ENCODE measurements around the gene TAF1B. TPM values are rescaled to one million over a fixed set of nuclear protein-coding genes. Genes with fewer than 3 reads are reported as not detected.

TAF1B gene
- total and polyA plus RNA-seq, 10 of the 15 experiments (the other 5 are each of a cell fraction or from before 2014, with no cell fraction given), result 8.1 to 18.3 (median 12.4) TPM

- Histone ChIP-seq H3K9ac (ENCODE audit: control insufficient read depth, insufficient read depth, low read length) (no peak overlapping the region), H3K36me3 (ENCODE audit: control insufficient read depth in 2 of 2, insufficient read depth in 2 of 2, low read length in 1 of 2) (no peaks in the 10 kb centered on the region), H2AFZ (ENCODE audit: control insufficient read depth, low read depth, low read length) (no peak overlapping the region), H3K4me1 (ENCODE audit: control insufficient read depth, insufficient read depth, low read length) (peaks cover 11% of the 10 kb centered on the region), H3K4me2 (ENCODE audit: control insufficient read depth, insufficient read depth) (no peak overlapping the region), H3K27ac (ENCODE audit: control insufficient read depth, insufficient read depth) (no peak overlapping the region), H3K4me3 (no peak overlapping the region), H3K9me3 (replicated peaks; ENCODE audit: control insufficient read depth, insufficient read depth, low read length) (no peaks in the 10 kb centered on the region), H3K27me3 (replicated peaks in 1 of 2; ENCODE audit: control insufficient read depth in 2 of 2, insufficient read depth in 2 of 2, low read length in 1 of 2) (no peaks in the 10 kb centered on the region; a peak in 3 of 4 replicates), H4K20me1 (ENCODE audit: control insufficient read depth, insufficient read depth) (no peaks in the 10 kb centered on the region), H3K79me2 (ENCODE audit: control insufficient read depth, insufficient read depth, low read length) (no peaks in the 10 kb centered on the region)
- CTCF ChIA-PET, result interaction anchor here (0.6 to 8.4 kb wide), 20 partner anchors 9 to 634 kb away, joined by 3 to 80 read pairs (median 5); partner anchors contain the start of gene ADAM17
- POLR2A ChIA-PET, result interaction anchor here (0.7 to 0.8 kb wide), 2 partner anchors 113 to 289 kb away, joined by 3 to 4 read pairs; no protein-coding TSS in a partner anchor
- intact Hi-C loops (cut with micrococcal nuclease; ENCODE audit: unreplicated experiment) (no loop called here), in situ Hi-C loops (cut with MboI) (no loop called here)
- FAIRE-seq, result no peak
- 14% methylated on average over 24 of the region's 25 CpGs for WGBS (ENCODE audit: insufficient coverage, insufficient replicate concordance, low lambda C conversion rate, missing lambda C conversion rate)
- RAD21 ChIA-PET (ENCODE audit: unreplicated experiment), result interaction anchor here (0.5 to 4.1 kb wide), 9 partner anchors 13 to 296 kb away, joined by 3 to 43 read pairs (median 19); no protein-coding TSS in a partner anchor
- DNase-seq (ENCODE audit: low read depth, low spot score), result no peak
- SMC1A ChIA-PET (ENCODE audit: uncharacterized antibody, unreplicated experiment), result interaction anchor here (1.0 to 7.0 kb wide), 12 partner anchors 13 to 248 kb away, joined by 3 to 39 read pairs (median 6); partner anchors contain the start of gene TAF1B
- ATAC-seq, result peak; percentile 70
- BruUV-seq (replicated peaks), result no TSS peak
- no peak for TF ChIP-seq RAD21 (IDR thresholded peaks at IDR 0.05; ENCODE audit: insufficient read depth, low read depth, low read length)
- TF ChIP-seq ZNF384 (IDR thresholded peaks at IDR 0.05; ENCODE audit: borderline replicate concordance, low read depth, low read length), result no peak
- no peak for TF ChIP-seq ATF2 (IDR thresholded peaks at IDR 0.05; ENCODE audit: low read length)
- no peak for TF ChIP-seq ELK1 (IDR thresholded peaks at IDR 0.05; ENCODE audit: low read depth, low read length)
- TF ChIP-seq E4F1 (IDR thresholded peaks at IDR 0.05; ENCODE audit: borderline replicate concordance, partially characterized antibody), result no peak
- TF ChIP-seq ZBED1 (IDR thresholded peaks at IDR 0.05; ENCODE audit: borderline replicate concordance), result no peak
- no peak for TF ChIP-seq ASH2L (IDR thresholded peaks at IDR 0.05; ENCODE audit: borderline replicate concordance, low read depth)
- TF ChIP-seq NR2C2 (IDR thresholded peaks at IDR 0.05; ENCODE audit: borderline replicate concordance, control insufficient read depth, insufficient read length, low read depth), result no peak
- TF ChIP-seq ATF3 (IDR thresholded peaks at IDR 0.05; ENCODE audit: borderline replicate concordance, extremely low read depth, low read depth, low read length), result no peak
- no peak for TF ChIP-seq ZNF207 (IDR thresholded peaks at IDR 0.05; ENCODE audit: borderline replicate concordance)
- TF ChIP-seq SMARCA5 (IDR thresholded peaks at IDR 0.05), result no peak
- no peak for TF ChIP-seq SMAD1 (IDR thresholded peaks at IDR 0.05; ENCODE audit: low read depth, partially characterized antibody)
- no peak for TF ChIP-seq ZBTB4 (CRISPR knock-in tag; IDR thresholded peaks at IDR 0.05)
Measured at GRCh38 chr2:9800975-9801726, 42.1 kb upstream of the TAF1B start.

Data from GM12878 (cell line).